Measurements from ENCODE around the gene HAPSTR1. TPM values are rescaled to one million over a fixed set of nuclear protein-coding genes. Genes with fewer than 3 reads are reported as not detected.
A peak's percentile ranks its signal among the peaks of the same experiment; 100 is the strongest.

The HAPSTR1 gene
- total RNA-seq, 5 donors from 2014 or later (not counting 1 experiment from before 2014, with no cell fraction given): 79.3 to 123 (median 87.1) TPM

DNA sequence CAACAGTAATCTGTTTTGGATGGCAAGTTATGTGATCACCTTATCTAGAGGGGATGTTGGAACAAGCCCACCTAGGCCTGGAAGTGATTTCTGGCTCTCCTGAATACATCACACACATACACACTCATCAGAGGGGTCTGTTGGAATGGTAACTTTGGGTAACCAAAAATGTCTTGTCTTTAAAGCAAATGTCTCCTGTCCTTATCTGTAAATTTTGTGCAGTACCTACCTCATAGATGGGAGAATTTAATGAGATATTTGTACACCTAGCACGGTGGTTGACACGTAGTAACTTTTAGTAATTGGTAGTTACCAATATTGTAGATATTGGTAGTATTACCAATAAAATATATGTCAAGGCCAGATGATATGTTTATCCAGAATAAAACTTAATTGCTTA is 24.7 kb downstream of the HAPSTR1 start:
- no peaks in the 10 kb centered on the region for H3K9me3 Mint-ChIP-seq
- peaks cover 0 to 43% of the 10 kb centered on the region in 2 donors for H3K36me3 ChIP-seq (ENCODE audit: control insufficient read depth in 2 of 2, extremely low read depth in 1 of 2, insufficient read depth in 1 of 2, low read length in 1 of 2)

DNA sequence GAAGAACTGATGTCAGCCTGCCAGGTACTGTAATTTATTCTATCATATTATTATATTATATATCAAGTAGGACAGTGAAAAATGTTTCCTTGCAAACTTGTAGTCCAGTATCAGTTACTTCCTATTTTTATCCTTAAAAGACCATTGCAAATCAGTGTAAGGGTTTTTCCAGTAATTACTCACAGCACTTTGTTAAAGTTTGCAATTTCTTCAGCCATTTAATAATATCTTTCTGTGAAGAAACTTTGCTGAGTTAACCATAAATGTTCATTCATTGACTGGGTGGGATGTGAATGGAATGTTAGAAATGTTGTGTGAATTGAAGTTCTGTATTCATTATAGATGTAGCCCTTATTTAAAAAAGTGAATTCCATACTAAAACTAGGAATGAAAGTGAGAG is 26.7 kb downstream of the HAPSTR1 start:
- Mint-ChIP-seq H3K36me3 (peaks cover 55% of the 10 kb centered on the region), H3K27me3 (no peaks in the 10 kb centered on the region)

More for the DNA sequence above, 24.7 kb downstream of the HAPSTR1 start:
- Histone ChIP-seq H3K9me3 (no peaks in the 10 kb centered on the region), H3K4me1 (ENCODE audit: control insufficient read depth in 1 of 2, extremely low read depth in 1 of 2, insufficient read depth in 2 of 2, low read length in 2 of 2) (peaks cover 13 to 14% of the 10 kb centered on the region in 2 experiments), H3K4me3 (ENCODE audit: control insufficient read depth in 1 of 2, extremely low read depth in 1 of 2, low read length in 1 of 2) (no peak overlapping the region), H3K27ac (ENCODE audit: low read length) (no peak overlapping the region), H3K27me3 (replicated peaks in 1 of 2; ENCODE audit: control insufficient read depth in 2 of 2, extremely low read depth in 1 of 2, insufficient read depth in 2 of 2, low read length in 1 of 2) (no peaks in the 10 kb centered on the region)
- POLR2A ChIA-PET: no interaction called here
- ATAC-seq (replicated peaks in 1 of 4) (no peak), DNase-seq (no peak)
- CTCF ChIA-PET: no interaction called here
- peaks cover 55% of the 10 kb centered on the region for H3K36me3 Mint-ChIP-seq
- H3K27me3 Mint-ChIP-seq: no peaks in the 10 kb centered on the region
- peaks cover 66 to 90% (median 82%) of the 10 kb centered on the region in 3 donors for H3K4me1 Mint-ChIP-seq
- no peak overlapping the region for H3K27ac Mint-ChIP-seq
- no peak overlapping the region for H3K4me3 Mint-ChIP-seq
- no CpG with 5 or more reads among the region's 2 CpGs for WGBS (ENCODE audit: insufficient coverage)

DNA sequence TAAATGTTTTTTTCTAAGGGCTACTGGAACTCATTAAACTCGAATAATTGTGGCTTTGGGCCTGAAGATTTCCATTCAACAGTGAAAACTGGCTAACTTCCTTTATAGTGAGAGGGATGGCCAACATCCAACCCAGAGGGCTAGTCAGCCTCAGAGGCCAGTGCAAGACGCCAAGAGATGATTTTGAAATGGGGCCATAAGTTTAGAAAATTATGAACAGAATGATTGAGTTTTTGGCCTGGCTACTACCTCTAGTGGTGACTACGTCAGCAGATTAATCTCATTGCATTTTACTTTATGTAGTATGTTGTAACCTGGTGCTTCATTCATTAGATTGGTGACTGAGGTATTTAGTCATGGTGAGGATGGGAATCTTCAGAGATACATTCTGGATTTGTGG is 28.4 kb downstream of the HAPSTR1 start:
- Mint-ChIP-seq H3K4me1 (peaks cover 36 to 82% (median 69%) of the 10 kb centered on the region in 3 donors), H3K4me3 (no peak overlapping the region), H3K27ac (peak overlapping the region; percentile 6 to 31), H3K9me3 (no peaks in the 10 kb centered on the region), H3K27me3 (no peaks in the 10 kb centered on the region), H3K36me3 (peaks cover 42% of the 10 kb centered on the region)
- Histone ChIP-seq H3K9me3 (no peaks in the 10 kb centered on the region), H3K27me3 (replicated peaks in 1 of 2; ENCODE audit: control insufficient read depth in 2 of 2, extremely low read depth in 1 of 2, insufficient read depth in 2 of 2, low read length in 1 of 2) (no peaks in the 10 kb centered on the region), H3K36me3 (ENCODE audit: control insufficient read depth in 2 of 2, extremely low read depth in 1 of 2, insufficient read depth in 1 of 2, low read length in 1 of 2) (peaks cover 11 to 60% of the 10 kb centered on the region in 2 donors), H3K4me1 (ENCODE audit: control insufficient read depth in 1 of 2, extremely low read depth in 1 of 2, insufficient read depth in 2 of 2, low read length in 2 of 2) (peaks cover 3 to 21% of the 10 kb centered on the region in 2 experiments), H3K4me3 (ENCODE audit: control insufficient read depth in 1 of 2, extremely low read depth in 1 of 2, low read length in 1 of 2) (no peak overlapping the region), H3K27ac (ENCODE audit: low read length) (no peak overlapping the region)
- POLR2A ChIA-PET: no interaction called here
- ATAC-seq (replicated peaks in 1 of 4): no peak
- WGBS (ENCODE audit: insufficient coverage): 71% methylated on average over 2 of the region's 3 CpGs
- DNase-seq: no peak
- CTCF ChIA-PET: no interaction called here

More for the DNA sequence above, 26.7 kb downstream of the HAPSTR1 start:
- no peak overlapping the region for H3K4me3 ChIP-seq (ENCODE audit: control insufficient read depth in 1 of 2, extremely low read depth in 1 of 2, low read length in 1 of 2)
- peaks cover 7 to 54% of the 10 kb centered on the region in 2 donors for H3K36me3 ChIP-seq (ENCODE audit: control insufficient read depth in 2 of 2, extremely low read depth in 1 of 2, insufficient read depth in 1 of 2, low read length in 1 of 2)
- ChIA-PET CTCF (no interaction called here), POLR2A (interaction anchor here in 1 of 2 donors (1.3 kb wide), 1 partner anchor 16 kb away, joined by 14 read pairs; no protein-coding TSS in a partner anchor)
- no peaks in the 10 kb centered on the region for H3K27me3 ChIP-seq (replicated peaks in 1 of 2; ENCODE audit: control insufficient read depth in 2 of 2, extremely low read depth in 1 of 2, insufficient read depth in 2 of 2, low read length in 1 of 2)
- H3K9me3 ChIP-seq: no peaks in the 10 kb centered on the region
- Mint-ChIP-seq H3K27ac (no peak overlapping the region), H3K4me1 (peaks cover 47 to 83% (median 70%) of the 10 kb centered on the region in 3 donors), H3K4me3 (no peak overlapping the region), H3K9me3 (no peaks in the 10 kb centered on the region)
- H3K4me1 ChIP-seq (ENCODE audit: control insufficient read depth in 1 of 2, extremely low read depth in 1 of 2, insufficient read depth in 2 of 2, low read length in 2 of 2): peaks cover 8 to 17% of the 10 kb centered on the region in 2 experiments
- H3K27ac ChIP-seq (ENCODE audit: low read length): no peak overlapping the region
- no peak for ATAC-seq (replicated peaks in 1 of 4)
- DNase-seq: no peak

- no peak overlapping the region for H3K27ac ChIP-seq (ENCODE audit: low read length)
- peaks cover 26 to 82% (median 62%) of the 10 kb centered on the region in 3 donors for H3K4me1 Mint-ChIP-seq
- H3K4me3 Mint-ChIP-seq: no peak overlapping the region
- WGBS (ENCODE audit: insufficient coverage): 84% methylated on average over 4 of the region's 5 CpGs
- no peak overlapping the region for H3K27ac Mint-ChIP-seq
- H3K36me3 Mint-ChIP-seq: peaks cover 26% of the 10 kb centered on the region
- no peak overlapping the region for H3K4me3 ChIP-seq (ENCODE audit: control insufficient read depth in 1 of 2, extremely low read depth in 1 of 2, low read length in 1 of 2)
- no peaks in the 10 kb centered on the region for H3K27me3 Mint-ChIP-seq
- peaks cover 11 to 37% of the 10 kb centered on the region in 2 donors for H3K36me3 ChIP-seq (ENCODE audit: control insufficient read depth in 2 of 2, extremely low read depth in 1 of 2, insufficient read depth in 1 of 2, low read length in 1 of 2)
- H3K4me1 ChIP-seq (ENCODE audit: control insufficient read depth in 1 of 2, extremely low read depth in 1 of 2, insufficient read depth in 2 of 2, low read length in 2 of 2): peaks cover 0 to 43% of the 10 kb centered on the region in 2 experiments
- no peaks in the 10 kb centered on the region for H3K27me3 ChIP-seq (replicated peaks in 1 of 2; ENCODE audit: control insufficient read depth in 2 of 2, extremely low read depth in 1 of 2, insufficient read depth in 2 of 2, low read length in 1 of 2)
- no peak for ATAC-seq (replicated peaks in 1 of 4)
- no peak for DNase-seq
- ChIA-PET POLR2A (no interaction called here), CTCF (interaction anchor here in 1 of 2 donors (1.6 kb wide), 1 partner anchor 12 kb away, joined by 7 read pairs; no protein-coding TSS in a partner anchor)
- no peaks in the 10 kb centered on the region for H3K9me3 Mint-ChIP-seq
- no peaks in the 10 kb centered on the region for H3K9me3 ChIP-seq
Observed at GRCh38 chr16:9122342-9122741, 30.9 kb downstream of the HAPSTR1 start.

- DNase-seq: no peak
- Histone ChIP-seq H3K9me3 (no peaks in the 10 kb centered on the region), H3K4me3 (ENCODE audit: control insufficient read depth in 1 of 2, extremely low read depth in 1 of 2, low read length in 1 of 2) (no peak overlapping the region), H3K27me3 (replicated peaks in 1 of 2; ENCODE audit: control insufficient read depth in 2 of 2, extremely low read depth in 1 of 2, insufficient read depth in 2 of 2, low read length in 1 of 2) (no peaks in the 10 kb centered on the region), H3K36me3 (ENCODE audit: control insufficient read depth in 2 of 2, extremely low read depth in 1 of 2, insufficient read depth in 1 of 2, low read length in 1 of 2) (peaks cover 11 to 32% of the 10 kb centered on the region in 2 donors), H3K4me1 (ENCODE audit: control insufficient read depth in 1 of 2, extremely low read depth in 1 of 2, insufficient read depth in 2 of 2, low read length in 2 of 2) (peaks cover 0 to 50% of the 10 kb centered on the region in 2 experiments), H3K27ac (ENCODE audit: low read length) (no peak overlapping the region)
- H3K4me3 Mint-ChIP-seq: no peak overlapping the region
- CTCF ChIA-PET: interaction anchor here in 1 of 2 donors (1.6 kb wide), 1 partner anchor 12 kb away, joined by 7 read pairs; no protein-coding TSS in a partner anchor
- no peaks in the 10 kb centered on the region for H3K9me3 Mint-ChIP-seq
- WGBS (ENCODE audit: insufficient coverage): no CpG with 5 or more reads among the region's 2 CpGs
- peaks cover 27 to 82% (median 62%) of the 10 kb centered on the region in 3 donors for H3K4me1 Mint-ChIP-seq
- H3K36me3 Mint-ChIP-seq: peaks cover 20% of the 10 kb centered on the region
- POLR2A ChIA-PET: no interaction called here
- peak overlapping the region in 1 of 2 donors; percentile 44 for H3K27ac Mint-ChIP-seq
- H3K27me3 Mint-ChIP-seq: no peaks in the 10 kb centered on the region
- no peak for ATAC-seq (replicated peaks in 1 of 4)
Observed at GRCh38 chr16:9122969-9123368, 31.5 kb downstream of the HAPSTR1 start.

GRCh38 chr16:9123401-9123800 is 32.0 kb downstream of the HAPSTR1 start:
- DNase-seq: no peak
- Mint-ChIP-seq H3K4me3 (no peak overlapping the region), H3K27me3 (no peaks in the 10 kb centered on the region), H3K36me3 (peaks cover 16% of the 10 kb centered on the region), H3K27ac (peak overlapping the region in 1 of 2 donors; percentile 27), H3K4me1 (peaks cover 31 to 83% (median 63%) of the 10 kb centered on the region in 3 donors), H3K9me3 (no peaks in the 10 kb centered on the region)
- ATAC-seq (replicated peaks in 1 of 4): no peak
- WGBS (ENCODE audit: insufficient coverage): 93% methylated on average over 5 of the region's 7 CpGs
- ChIA-PET CTCF (interaction anchor here in 1 of 2 donors (1.6 kb wide), 1 partner anchor 11 kb away, joined by 7 read pairs; no protein-coding TSS in a partner anchor), POLR2A (no interaction called here)
- Histone ChIP-seq H3K4me3 (ENCODE audit: control insufficient read depth in 1 of 2, extremely low read depth in 1 of 2, low read length in 1 of 2) (no peak overlapping the region), H3K27me3 (replicated peaks in 1 of 2; ENCODE audit: control insufficient read depth in 2 of 2, extremely low read depth in 1 of 2, insufficient read depth in 2 of 2, low read length in 1 of 2) (no peaks in the 10 kb centered on the region), H3K36me3 (ENCODE audit: control insufficient read depth in 2 of 2, extremely low read depth in 1 of 2, insufficient read depth in 1 of 2, low read length in 1 of 2) (peaks cover 11 to 28% of the 10 kb centered on the region in 2 donors), H3K9me3 (no peaks in the 10 kb centered on the region), H3K4me1 (ENCODE audit: control insufficient read depth in 1 of 2, extremely low read depth in 1 of 2, insufficient read depth in 2 of 2, low read length in 2 of 2) (peaks cover 0 to 54% of the 10 kb centered on the region in 2 experiments), H3K27ac (ENCODE audit: low read length) (no peak overlapping the region)
